ENCODE results near the gene ERG28. TPM values are rescaled to one million over a fixed set of nuclear protein-coding genes. Genes with fewer than 3 reads are reported as not detected.

The ERG28 gene
- total RNA-seq, 1 experiment from 2014 or later = 32.5 TPM

DNA sequence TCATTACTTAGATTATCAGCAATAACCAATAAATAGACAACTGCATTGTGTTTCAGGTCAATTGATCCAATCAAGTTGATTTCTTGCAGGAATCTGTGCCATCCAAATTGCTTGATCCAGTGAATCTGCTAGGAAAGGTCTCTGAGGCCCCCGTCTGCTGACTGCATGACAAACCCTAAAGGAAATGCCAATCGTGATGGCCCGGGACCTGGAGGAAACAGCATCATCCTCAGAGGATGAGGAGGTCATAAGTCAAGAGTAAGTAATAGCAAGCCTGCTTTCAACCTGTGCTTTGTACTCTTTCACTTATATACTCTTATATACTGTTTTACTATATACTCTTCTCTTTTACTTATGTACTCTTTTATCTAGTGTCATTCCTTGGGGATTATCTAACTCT is 2.3 kb upstream of the ERG28 start:
- peak overlapping the region; percentile 97; the same call in 1 of the 2 replicates for H3K4me2 ChIP-seq
- no TSS peak for BruUV-seq (replicated peaks)
- H3K27me3 ChIP-seq (ENCODE audit: insufficient read depth, low read depth) = no peaks in the 10 kb centered on the region
- ChIA-PET POLR2A (ENCODE audit: unreplicated experiment) (interaction anchor here (0.6 kb wide), 1 partner anchor 132 kb away, joined by 5 read pairs; no protein-coding TSS in a partner anchor), CTCF (interaction anchor here (0.6 kb wide), 1 partner anchor 46 kb away, joined by 3 read pairs; no protein-coding TSS in a partner anchor)
- peaks cover 10% of the 10 kb centered on the region; the same call in 1 of the 2 replicates for H3F3A ChIP-seq (ENCODE audit: insufficient read depth, low read depth)
- no peak overlapping the region for H3K27ac ChIP-seq
- intact Hi-C loops (cut with micrococcal nuclease; ENCODE audit: unreplicated experiment) = loop anchor here (5.0 kb wide), 3 partner anchors 319 to 1046 kb away; partner anchors contain the start of genes NEK9 and TGFB3
- H3K79me2 ChIP-seq (ENCODE audit: low read depth) = peaks cover 48% of the 10 kb centered on the region
- H2AFZ ChIP-seq = no peak overlapping the region
- H4K20me1 ChIP-seq (ENCODE audit: insufficient read depth) = peaks cover 5% of the 10 kb centered on the region; the same call in 1 of the 2 replicates
- TF ChIP-seq, protein P1, sequence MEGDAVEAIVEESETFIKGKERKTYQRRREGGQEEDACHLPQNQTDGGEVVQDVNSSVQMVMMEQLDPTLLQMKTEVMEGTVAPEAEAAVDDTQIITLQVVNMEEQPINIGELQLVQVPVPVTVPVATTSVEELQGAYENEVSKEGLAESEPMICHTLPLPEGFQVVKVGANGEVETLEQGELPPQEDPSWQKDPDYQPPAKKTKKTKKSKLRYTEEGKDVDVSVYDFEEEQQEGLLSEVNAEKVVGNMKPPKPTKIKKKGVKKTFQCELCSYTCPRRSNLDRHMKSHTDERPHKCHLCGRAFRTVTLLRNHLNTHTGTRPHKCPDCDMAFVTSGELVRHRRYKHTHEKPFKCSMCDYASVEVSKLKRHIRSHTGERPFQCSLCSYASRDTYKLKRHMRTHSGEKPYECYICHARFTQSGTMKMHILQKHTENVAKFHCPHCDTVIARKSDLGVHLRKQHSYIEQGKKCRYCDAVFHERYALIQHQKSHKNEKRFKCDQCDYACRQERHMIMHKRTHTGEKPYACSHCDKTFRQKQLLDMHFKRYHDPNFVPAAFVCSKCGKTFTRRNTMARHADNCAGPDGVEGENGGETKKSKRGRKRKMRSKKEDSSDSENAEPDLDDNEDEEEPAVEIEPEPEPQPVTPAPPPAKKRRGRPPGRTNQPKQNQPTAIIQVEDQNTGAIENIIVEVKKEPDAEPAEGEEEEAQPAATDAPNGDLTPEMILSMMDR (conservative IDR thresholded peaks at IDR 0.05) = no peak
- no peak for TF ChIP-seq EZH2 (IDR thresholded peaks at IDR 0.05; ENCODE audit: low read depth)
- H3K4me3 ChIP-seq = peak overlapping the region; percentile 99; the same call in 1 of the 2 replicates
- H3K4me1 ChIP-seq (replicated peaks; ENCODE audit: insufficient read depth) = peaks cover 9% of the 10 kb centered on the region; the same call in 1 of the 2 replicates
- H3K9me3 ChIP-seq (ENCODE audit: insufficient read depth, low read depth) = no peaks in the 10 kb centered on the region
- no peaks in the 10 kb centered on the region for H3K9me2 ChIP-seq (ENCODE audit: insufficient read depth)
- no peak for DNase-seq
- H3K36me3 ChIP-seq (ENCODE audit: low read depth) = 0 out of 2 replicates have a peak, but pooled peaks cover 5% of the 10 kb centered on the region

DNA sequence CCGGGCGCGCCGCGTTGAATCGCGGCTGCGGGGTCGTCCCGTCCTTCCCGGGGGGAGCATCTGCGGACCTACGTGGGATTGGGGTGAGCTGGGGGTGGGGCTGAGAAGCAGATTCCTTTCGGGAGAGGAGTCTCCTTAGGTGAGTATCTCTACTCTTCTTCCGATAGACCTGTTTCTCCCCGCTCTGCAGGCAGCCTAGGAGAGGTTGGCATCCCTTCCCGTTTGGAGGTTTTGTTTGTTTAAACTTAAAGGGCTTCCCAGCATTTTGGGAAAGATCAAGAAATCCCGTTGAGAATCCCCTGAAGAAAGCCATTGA is 781 bp upstream of the ERG28 start:
- H3K4me2 ChIP-seq = peak overlapping the region; percentile 97
- H3K27me3 ChIP-seq (ENCODE audit: insufficient read depth, low read depth) = no peaks in the 10 kb centered on the region
- CTCF ChIA-PET = interaction anchor here (0.5 to 2.3 kb wide), 6 partner anchors 27 to 322 kb away, joined by 4 to 17 read pairs (median 6); partner anchors contain the start of gene FLVCR2
- H3K36me3 ChIP-seq (ENCODE audit: low read depth) = 0 out of 2 replicates have a peak, but pooled peaks cover 5% of the 10 kb centered on the region
- H3F3A ChIP-seq (ENCODE audit: insufficient read depth, low read depth) = peaks cover 8% of the 10 kb centered on the region; the same call in 1 of the 2 replicates
- intact Hi-C loops (cut with micrococcal nuclease; ENCODE audit: unreplicated experiment) = loop anchor here (5.0 kb wide), 3 partner anchors 321 to 1044 kb away; partner anchors contain the start of genes NEK9 and TGFB3
- no peaks in the 10 kb centered on the region for H3K9me3 ChIP-seq (ENCODE audit: insufficient read depth, low read depth)
- no peak for DNase-seq
- BruUV-seq (replicated peaks) = no TSS peak
- H3K27ac ChIP-seq = peak overlapping the region; percentile 64
- peaks cover 9% of the 10 kb centered on the region; the same call in 1 of the 2 replicates for H3K4me1 ChIP-seq (replicated peaks; ENCODE audit: insufficient read depth)
- peaks cover 51% of the 10 kb centered on the region for H3K79me2 ChIP-seq (ENCODE audit: low read depth)
- POLR2A ChIA-PET (ENCODE audit: unreplicated experiment) = no interaction called here
- TF ChIP-seq, protein P1 (conservative IDR thresholded peaks at IDR 0.05) = no peak
- no peak for TF ChIP-seq EZH2 (IDR thresholded peaks at IDR 0.05; ENCODE audit: low read depth)
- no peaks in the 10 kb centered on the region for H3K9me2 ChIP-seq (ENCODE audit: insufficient read depth)
- peak overlapping the region; percentile 99 for H2AFZ ChIP-seq
- H4K20me1 ChIP-seq (ENCODE audit: insufficient read depth) = 0 out of 2 replicates have a peak, but pooled peaks cover 2% of the 10 kb centered on the region
- H3K4me3 ChIP-seq = peak overlapping the region; percentile 99

GRCh38 chr14:75660238-75660629 is 442 bp downstream of the ERG28 start:
- Histone ChIP-seq H3K4me1 (replicated peaks; ENCODE audit: insufficient read depth) (peaks cover 9% of the 10 kb centered on the region; the same call in 1 of the 2 replicates), H3K9me3 (ENCODE audit: insufficient read depth, low read depth) (no peaks in the 10 kb centered on the region), H3K27me3 (ENCODE audit: insufficient read depth, low read depth) (no peaks in the 10 kb centered on the region), H2AFZ (peak overlapping the region; percentile 91), H3K27ac (no peak overlapping the region), H3K4me3 (peak overlapping the region; percentile 99), H3K4me2 (peak overlapping the region; percentile 90), H3K36me3 (ENCODE audit: low read depth) (0 out of 2 replicates have a peak, but pooled peaks cover 5% of the 10 kb centered on the region), H3K9me2 (ENCODE audit: insufficient read depth) (no peaks in the 10 kb centered on the region), H3K79me2 (ENCODE audit: low read depth) (peaks cover 51% of the 10 kb centered on the region), H3F3A (ENCODE audit: insufficient read depth, low read depth) (peaks cover 8% of the 10 kb centered on the region; the same call in 1 of the 2 replicates), H4K20me1 (ENCODE audit: insufficient read depth) (no peaks in the 10 kb centered on the region)
- DNase-seq = no peak
- BruUV-seq (replicated peaks) = TSS peak; percentile 66
- intact Hi-C loops (cut with micrococcal nuclease; ENCODE audit: unreplicated experiment) = loop anchor here (5.0 kb wide), 3 partner anchors 322 to 1043 kb away; partner anchors contain the start of genes NEK9 and TGFB3
- no peak for TF ChIP-seq EZH2 (IDR thresholded peaks at IDR 0.05; ENCODE audit: low read depth)
- TF ChIP-seq, protein P1 (conservative IDR thresholded peaks at IDR 0.05) = no peak
- CTCF ChIA-PET = interaction anchor here (0.5 to 2.3 kb wide), 7 partner anchors 28 to 626 kb away, joined by 3 to 17 read pairs (median 5); partner anchors contain the start of gene FLVCR2
- POLR2A ChIA-PET (ENCODE audit: unreplicated experiment) = interaction anchor here (0.6 to 0.8 kb wide), 6 partner anchors 12 to 1081 kb away, joined by 3 to 8 read pairs (median 6); no protein-coding TSS in a partner anchor
